Thoracic aorta (tissue), 2 donors: Measurements from ENCODE around the gene SMAD1. TPM values are rescaled to one million over a fixed set of nuclear protein-coding genes. Genes with fewer than 3 reads are reported as not detected.

ENCODE experiments used
- ATAC-seq: fragments of 150-250 bp; one replicate; pipeline ENCODE4 v1.8.0; 2017; ENCODE audit warnings: low read depth; ENCODE audit not compliant: insufficient number of reproducible peaks, low FRiP score
- DNase-seq: peaks from one replicate; pipeline ENCODE4 v3.0.0-alpha.2; 2020; ENCODE audit warnings: low spot score
- H3K27ac ChIP-seq, 2 donors: fragments of 200-600 bp; sonication (generic); 1 replicate in 1 of 2; 2 replicates in 1 of 2; pipeline ENCODE4 v1.5.1; 2016; ENCODE audit warnings: mild to moderate bottlenecking in 2 of 2, moderate library complexity in 2 of 2
- H3K27me3 ChIP-seq: fragments of 200-600 bp; sonication (generic); replicated peaks from 2 replicates; pipeline ENCODE4 v1.6.0; 2016; ENCODE audit warnings: mild to moderate bottlenecking; ENCODE audit not compliant: insufficient read depth
- H3K36me3 ChIP-seq: fragments of 200-600 bp; sonication (generic); one replicate; pipeline ENCODE4 v1.5.1; 2016
- H3K4me1 ChIP-seq, 2 donors: fragments of 200-600 bp; sonication (generic); 1 replicate in 1 of 2; 2 replicates in 1 of 2; pipeline versions ENCODE4 v1.5.1 to v1.6.0; 2016; ENCODE audit warnings: low read depth in 2 of 2, mild to moderate bottlenecking in 1 of 2; ENCODE audit not compliant: control insufficient read depth in 1 of 2
- H3K4me3 ChIP-seq: fragments of 200-600 bp; sonication (generic); 2 replicates; pipeline ENCODE4 v1.5.1; 2016; ENCODE audit warnings: mild to moderate bottlenecking
- H3K9me3 ChIP-seq: fragments of 200-600 bp; sonication (generic); 2 replicates; pipeline ENCODE4 v1.5.1; 2016
- total RNA-seq, 2 donors: library from RNA; depleted of rRNA; stranded (reverse); fragments of >200 nt; gene quantifications; one replicate each; pipeline versions ENCODE4 v1.1.0 to v1.2.3, GENCODE V29; 2016
- TF ChIP-seq, protein P1 (sequence below): fragments of 200-600 bp; sonication (generic); IDR thresholded peaks from one replicate; pipeline ENCODE4 v1.5.1; 2019; ENCODE audit warnings: antibody characterized with exemption

The SMAD1 gene
- total RNA-seq, 2 donors from 2014 or later: 39.9 to 55.2 TPM

- no peak overlapping the region for H3K4me3 ChIP-seq
- no peaks in the 10 kb centered on the region for H3K9me3 ChIP-seq
- ATAC-seq (no peak), DNase-seq (no peak)
- no peaks in the 10 kb centered on the region for H3K27me3 ChIP-seq
- H3K27ac ChIP-seq: no peak overlapping the region
- H3K4me1 ChIP-seq: peaks cover 8 to 23% of the 10 kb centered on the region in 2 donors
- no peaks in the 10 kb centered on the region for H3K36me3 ChIP-seq
- TF ChIP-seq, protein P1, sequence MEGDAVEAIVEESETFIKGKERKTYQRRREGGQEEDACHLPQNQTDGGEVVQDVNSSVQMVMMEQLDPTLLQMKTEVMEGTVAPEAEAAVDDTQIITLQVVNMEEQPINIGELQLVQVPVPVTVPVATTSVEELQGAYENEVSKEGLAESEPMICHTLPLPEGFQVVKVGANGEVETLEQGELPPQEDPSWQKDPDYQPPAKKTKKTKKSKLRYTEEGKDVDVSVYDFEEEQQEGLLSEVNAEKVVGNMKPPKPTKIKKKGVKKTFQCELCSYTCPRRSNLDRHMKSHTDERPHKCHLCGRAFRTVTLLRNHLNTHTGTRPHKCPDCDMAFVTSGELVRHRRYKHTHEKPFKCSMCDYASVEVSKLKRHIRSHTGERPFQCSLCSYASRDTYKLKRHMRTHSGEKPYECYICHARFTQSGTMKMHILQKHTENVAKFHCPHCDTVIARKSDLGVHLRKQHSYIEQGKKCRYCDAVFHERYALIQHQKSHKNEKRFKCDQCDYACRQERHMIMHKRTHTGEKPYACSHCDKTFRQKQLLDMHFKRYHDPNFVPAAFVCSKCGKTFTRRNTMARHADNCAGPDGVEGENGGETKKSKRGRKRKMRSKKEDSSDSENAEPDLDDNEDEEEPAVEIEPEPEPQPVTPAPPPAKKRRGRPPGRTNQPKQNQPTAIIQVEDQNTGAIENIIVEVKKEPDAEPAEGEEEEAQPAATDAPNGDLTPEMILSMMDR: no peak
Measured at GRCh38 chr4:145523117-145523516, 41.5 kb downstream of the SMAD1 start.

- no peak for ATAC-seq
- H3K27me3 ChIP-seq: no peaks in the 10 kb centered on the region
- no peaks in the 10 kb centered on the region for H3K9me3 ChIP-seq
- H3K36me3 ChIP-seq: no peaks in the 10 kb centered on the region
- peaks cover 8 to 23% of the 10 kb centered on the region in 2 donors for H3K4me1 ChIP-seq
- no peak for DNase-seq
- H3K4me3 ChIP-seq: no peak overlapping the region
- TF ChIP-seq, protein P1: no peak
- no peak overlapping the region for H3K27ac ChIP-seq
Measured at GRCh38 chr4:145524552-145524951, 42.9 kb downstream of the SMAD1 start.

DNA sequence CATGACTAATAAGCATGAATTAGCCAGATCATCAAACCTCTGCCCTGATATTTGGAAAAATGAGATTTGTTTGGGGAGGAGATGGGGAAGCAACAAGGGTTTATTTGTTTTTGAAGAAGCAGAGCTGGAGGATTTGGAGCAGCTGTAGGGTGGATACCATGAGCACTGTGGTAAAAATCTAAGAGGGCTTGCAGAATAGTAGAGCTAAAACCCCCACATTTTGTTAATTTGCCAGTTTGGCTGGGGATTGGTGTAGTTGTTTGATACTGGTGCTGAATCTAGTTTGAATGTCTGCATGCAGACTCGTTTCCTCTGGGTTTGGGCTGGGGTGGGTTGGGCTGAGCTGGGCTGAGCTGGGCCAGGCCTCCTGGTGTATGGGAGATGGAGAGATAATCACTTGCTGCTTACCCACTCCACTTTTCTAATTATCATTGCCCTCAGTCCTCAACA, 43.7 kb downstream of the SMAD1 start:
- Histone ChIP-seq H3K4me1 (peaks cover 8 to 23% of the 10 kb centered on the region in 2 donors), H3K4me3 (no peak overlapping the region), H3K36me3 (no peaks in the 10 kb centered on the region), H3K27ac (no peak overlapping the region), H3K9me3 (no peaks in the 10 kb centered on the region), H3K27me3 (no peaks in the 10 kb centered on the region)
- TF ChIP-seq, protein P1: no peak
- ATAC-seq (no peak), DNase-seq (no peak)

GRCh38 chr4:145527773-145528172, 46.1 kb downstream of the SMAD1 start:
- Histone ChIP-seq H3K4me1 (peaks cover 8 to 25% of the 10 kb centered on the region in 2 donors), H3K27me3 (no peaks in the 10 kb centered on the region)
- TF ChIP-seq, protein P1: no peak

GRCh38 chr4:145528601-145529000, 46.9 kb downstream of the SMAD1 start:
- TF ChIP-seq, protein P1: no peak
- no peaks in the 10 kb centered on the region for H3K27me3 ChIP-seq
- peaks cover 8 to 26% of the 10 kb centered on the region in 2 donors for H3K4me1 ChIP-seq
- H3K36me3 ChIP-seq: no peaks in the 10 kb centered on the region
- H3K9me3 ChIP-seq: no peaks in the 10 kb centered on the region
- ATAC-seq (no peak), DNase-seq (no peak)
- H3K27ac ChIP-seq: no peak overlapping the region
- no peak overlapping the region for H3K4me3 ChIP-seq

More at GRCh38 chr4:145527773-145528172, 46.1 kb downstream of the SMAD1 start:
- Histone ChIP-seq H3K27ac (no peak overlapping the region), H3K4me3 (no peak overlapping the region), H3K9me3 (no peaks in the 10 kb centered on the region), H3K36me3 (no peaks in the 10 kb centered on the region)
- ATAC-seq: no peak
- DNase-seq: no peak
